Measurements from ENCODE around the gene MYO1B. TPM values are rescaled to one million over a fixed set of nuclear protein-coding genes. Genes with fewer than 3 reads are reported as not detected.
A peak's percentile ranks its signal among the peaks of the same experiment; 100 is the strongest.

MYO1B gene
- total RNA-seq, 1 experiment from 2014 or later = 43.6 TPM

DNA sequence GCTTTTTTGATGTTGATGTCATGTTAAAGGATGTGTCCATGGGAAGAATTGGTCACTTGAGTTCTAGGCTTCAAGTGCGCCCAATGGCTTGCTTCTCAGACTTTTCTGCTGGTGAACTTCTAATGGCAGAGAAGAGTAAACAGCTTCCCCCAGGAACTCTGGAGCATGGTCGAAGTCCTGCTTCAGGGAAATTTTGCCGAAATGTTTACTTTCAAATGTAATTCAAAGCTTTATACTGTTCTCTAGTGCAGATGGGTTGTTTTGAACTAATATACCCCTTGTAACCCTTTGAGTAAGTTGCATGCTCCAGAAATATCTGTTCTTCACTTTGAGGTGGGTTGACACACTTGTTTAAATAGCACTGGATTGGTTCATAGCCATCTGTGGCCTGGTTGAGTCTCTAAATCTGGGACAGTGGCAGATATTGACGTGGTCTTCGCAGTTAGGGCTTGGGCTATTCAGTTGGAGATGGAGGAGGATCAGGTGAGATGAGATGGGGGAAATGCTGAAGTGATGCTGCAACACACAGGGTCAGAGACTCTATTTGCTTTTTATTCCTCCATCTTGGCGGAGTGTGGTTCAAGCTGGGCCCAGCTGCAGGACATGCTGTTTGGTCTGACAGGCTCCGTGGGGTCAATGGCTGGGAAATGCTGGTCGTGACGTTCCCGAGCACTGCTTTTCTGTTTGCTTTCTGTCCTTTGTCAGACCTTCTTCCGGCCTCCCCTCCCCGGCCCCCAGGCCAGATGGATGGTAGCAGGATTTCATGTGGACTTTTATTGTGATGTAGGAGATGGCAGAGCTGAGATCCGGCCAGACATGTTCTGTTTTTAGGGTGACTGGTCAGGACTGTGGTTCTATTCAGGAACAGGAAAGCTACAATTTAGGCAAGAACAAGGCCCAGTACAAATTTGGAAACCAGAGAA lies 35.9 kb downstream of the MYO1B start (continued):
- TF ChIP-seq, protein P1, sequence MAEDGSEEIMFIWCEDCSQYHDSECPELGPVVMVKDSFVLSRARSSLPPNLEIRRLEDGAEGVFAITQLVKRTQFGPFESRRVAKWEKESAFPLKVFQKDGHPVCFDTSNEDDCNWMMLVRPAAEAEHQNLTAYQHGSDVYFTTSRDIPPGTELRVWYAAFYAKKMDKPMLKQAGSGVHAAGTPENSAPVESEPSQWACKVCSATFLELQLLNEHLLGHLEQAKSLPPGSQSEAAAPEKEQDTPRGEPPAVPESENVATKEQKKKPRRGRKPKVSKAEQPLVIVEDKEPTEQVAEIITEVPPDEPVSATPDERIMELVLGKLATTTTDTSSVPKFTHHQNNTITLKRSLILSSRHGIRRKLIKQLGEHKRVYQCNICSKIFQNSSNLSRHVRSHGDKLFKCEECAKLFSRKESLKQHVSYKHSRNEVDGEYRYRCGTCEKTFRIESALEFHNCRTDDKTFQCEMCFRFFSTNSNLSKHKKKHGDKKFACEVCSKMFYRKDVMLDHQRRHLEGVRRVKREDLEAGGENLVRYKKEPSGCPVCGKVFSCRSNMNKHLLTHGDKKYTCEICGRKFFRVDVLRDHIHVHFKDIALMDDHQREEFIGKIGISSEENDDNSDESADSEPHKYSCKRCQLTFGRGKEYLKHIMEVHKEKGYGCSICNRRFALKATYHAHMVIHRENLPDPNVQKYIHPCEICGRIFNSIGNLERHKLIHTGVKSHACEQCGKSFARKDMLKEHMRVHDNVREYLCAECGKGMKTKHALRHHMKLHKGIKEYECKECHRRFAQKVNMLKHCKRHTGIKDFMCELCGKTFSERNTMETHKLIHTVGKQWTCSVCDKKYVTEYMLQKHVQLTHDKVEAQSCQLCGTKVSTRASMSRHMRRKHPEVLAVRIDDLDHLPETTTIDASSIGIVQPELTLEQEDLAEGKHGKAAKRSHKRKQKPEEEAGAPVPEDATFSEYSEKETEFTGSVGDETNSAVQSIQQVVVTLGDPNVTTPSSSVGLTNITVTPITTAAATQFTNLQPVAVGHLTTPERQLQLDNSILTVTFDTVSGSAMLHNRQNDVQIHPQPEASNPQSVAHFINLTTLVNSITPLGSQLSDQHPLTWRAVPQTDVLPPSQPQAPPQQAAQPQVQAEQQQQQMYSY (CRISPR knock-in tag; IDR thresholded peaks at IDR 0.05) = no peak

DNA sequence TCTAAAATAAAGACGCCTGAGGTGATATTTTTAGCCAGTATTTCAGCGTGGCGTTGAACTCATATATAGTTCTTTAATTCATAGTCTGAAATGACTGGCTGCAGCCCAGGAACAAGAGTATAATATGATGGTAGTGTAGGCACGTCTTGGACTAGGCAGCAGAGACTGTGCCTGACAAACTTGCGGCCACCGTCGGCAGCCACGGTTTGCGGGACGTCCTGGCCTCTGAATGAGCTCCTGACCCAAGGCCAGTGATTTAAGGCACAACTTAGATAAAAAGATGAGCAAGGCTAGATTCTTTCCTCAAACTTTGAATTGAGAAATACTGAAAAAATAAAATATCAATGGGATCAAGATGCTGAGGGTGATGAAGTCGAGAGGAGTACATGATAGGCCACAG lies 40.0 kb downstream of the MYO1B start:
- CTCF ChIA-PET = no interaction called here
- no peaks in the 10 kb centered on the region for H3K9me3 Mint-ChIP-seq
- H3K27ac Mint-ChIP-seq = 0 out of 2 replicates have a peak overlapping the region, but pooled peaks have one; percentile 15
- POLR2A ChIA-PET = no interaction called here
- peaks cover 40% of the 10 kb centered on the region for H3K4me1 Mint-ChIP-seq
- ATAC-seq (no peak), DNase-seq (ENCODE audit: low spot score) (no peak)
- no peak overlapping the region for H3K4me3 Mint-ChIP-seq
- H3K27me3 Mint-ChIP-seq (ENCODE audit: low read depth) = no peaks in the 10 kb centered on the region
- H3K36me3 Mint-ChIP-seq = peaks cover 4% of the 10 kb centered on the region; the same call in 1 of the 2 replicates
- TF ChIP-seq FOXK1 (CRISPR knock-in tag; IDR thresholded peaks at IDR 0.05) (no peak), PRRX2 (CRISPR knock-in tag; IDR thresholded peaks at IDR 0.05) (no peak), TP53 (CRISPR knock-in tag; IDR thresholded peaks at IDR 0.05) (no peak), SMAD4 (CRISPR knock-in tag; IDR thresholded peaks at IDR 0.05) (no peak), EMX1 (CRISPR knock-in tag; IDR thresholded peaks at IDR 0.05) (no peak), ZNF396 (CRISPR knock-in tag; IDR thresholded peaks at IDR 0.05; ENCODE audit: borderline replicate concordance) (no peak), ELF4 (CRISPR knock-in tag; IDR thresholded peaks at IDR 0.05; ENCODE audit: low read depth) (no peak), FOXJ3 (CRISPR knock-in tag; IDR thresholded peaks at IDR 0.05; ENCODE audit: borderline replicate concordance) (no peak), NR2C2 (CRISPR knock-in tag; IDR thresholded peaks at IDR 0.05) (no peak), MXD4 (CRISPR knock-in tag; IDR thresholded peaks at IDR 0.05; ENCODE audit: borderline replicate concordance) (no peak), NFE2L1 (CRISPR knock-in tag; IDR thresholded peaks at IDR 0.05) (no peak)
- TF ChIP-seq, protein P2, sequence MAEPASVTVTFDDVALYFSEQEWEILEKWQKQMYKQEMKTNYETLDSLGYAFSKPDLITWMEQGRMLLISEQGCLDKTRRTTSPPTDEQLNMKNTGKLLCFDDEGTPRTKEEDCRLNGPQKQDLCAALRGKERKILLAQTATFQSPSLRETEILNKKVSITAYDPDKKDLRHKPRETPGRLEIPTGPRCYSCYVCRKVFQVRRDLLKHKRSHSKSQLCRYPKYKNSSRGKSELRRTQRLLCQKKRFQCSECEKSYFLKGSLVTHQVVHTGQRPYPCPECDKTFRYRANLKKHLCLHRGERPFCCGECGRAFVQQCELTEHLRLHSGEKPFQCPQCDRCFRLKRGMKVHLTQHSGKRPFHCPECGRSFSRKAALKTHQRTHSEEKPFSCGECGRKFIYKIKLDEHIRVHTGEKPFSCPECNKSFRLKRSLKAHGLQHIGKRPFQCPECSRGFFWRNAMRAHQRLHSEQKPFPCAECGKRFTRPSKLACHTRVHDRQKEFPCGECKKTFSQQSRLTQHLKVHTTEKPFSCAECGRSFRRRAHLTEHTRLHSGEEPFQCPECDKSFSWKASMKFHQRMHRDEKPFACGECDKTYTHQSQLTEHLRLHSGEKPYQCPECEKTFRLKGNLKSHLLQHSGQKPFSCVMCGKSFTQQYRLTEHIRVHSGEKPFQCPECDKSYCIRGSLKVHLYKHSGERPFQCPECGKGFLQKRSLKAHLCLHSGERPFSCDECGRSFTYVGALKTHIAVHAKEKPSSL (CRISPR knock-in tag; conservative IDR thresholded peaks at IDR 0.05) = no peak
- TF ChIP-seq, protein P3, sequence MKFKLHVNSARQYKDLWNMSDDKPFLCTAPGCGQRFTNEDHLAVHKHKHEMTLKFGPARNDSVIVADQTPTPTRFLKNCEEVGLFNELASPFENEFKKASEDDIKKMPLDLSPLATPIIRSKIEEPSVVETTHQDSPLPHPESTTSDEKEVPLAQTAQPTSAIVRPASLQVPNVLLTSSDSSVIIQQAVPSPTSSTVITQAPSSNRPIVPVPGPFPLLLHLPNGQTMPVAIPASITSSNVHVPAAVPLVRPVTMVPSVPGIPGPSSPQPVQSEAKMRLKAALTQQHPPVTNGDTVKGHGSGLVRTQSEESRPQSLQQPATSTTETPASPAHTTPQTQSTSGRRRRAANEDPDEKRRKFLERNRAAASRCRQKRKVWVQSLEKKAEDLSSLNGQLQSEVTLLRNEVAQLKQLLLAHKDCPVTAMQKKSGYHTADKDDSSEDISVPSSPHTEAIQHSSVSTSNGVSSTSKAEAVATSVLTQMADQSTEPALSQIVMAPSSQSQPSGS (CRISPR knock-in tag; IDR thresholded peaks at IDR 0.05; ENCODE audit: borderline replicate concordance, low read depth) = no peak
- TF ChIP-seq, protein P4, sequence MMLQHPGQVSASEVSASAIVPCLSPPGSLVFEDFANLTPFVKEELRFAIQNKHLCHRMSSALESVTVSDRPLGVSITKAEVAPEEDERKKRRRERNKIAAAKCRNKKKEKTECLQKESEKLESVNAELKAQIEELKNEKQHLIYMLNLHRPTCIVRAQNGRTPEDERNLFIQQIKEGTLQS (CRISPR knock-in tag; conservative IDR thresholded peaks at IDR 0.05) = no peak
- TF ChIP-seq, protein P1 (CRISPR knock-in tag; IDR thresholded peaks at IDR 0.05) = no peak
- TF ChIP-seq, protein P5, sequence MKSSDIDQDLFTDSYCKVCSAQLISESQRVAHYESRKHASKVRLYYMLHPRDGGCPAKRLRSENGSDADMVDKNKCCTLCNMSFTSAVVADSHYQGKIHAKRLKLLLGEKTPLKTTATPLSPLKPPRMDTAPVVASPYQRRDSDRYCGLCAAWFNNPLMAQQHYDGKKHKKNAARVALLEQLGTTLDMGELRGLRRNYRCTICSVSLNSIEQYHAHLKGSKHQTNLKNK (CRISPR knock-in tag; IDR thresholded peaks at IDR 0.05) = no peak
- TF ChIP-seq, protein P6, sequence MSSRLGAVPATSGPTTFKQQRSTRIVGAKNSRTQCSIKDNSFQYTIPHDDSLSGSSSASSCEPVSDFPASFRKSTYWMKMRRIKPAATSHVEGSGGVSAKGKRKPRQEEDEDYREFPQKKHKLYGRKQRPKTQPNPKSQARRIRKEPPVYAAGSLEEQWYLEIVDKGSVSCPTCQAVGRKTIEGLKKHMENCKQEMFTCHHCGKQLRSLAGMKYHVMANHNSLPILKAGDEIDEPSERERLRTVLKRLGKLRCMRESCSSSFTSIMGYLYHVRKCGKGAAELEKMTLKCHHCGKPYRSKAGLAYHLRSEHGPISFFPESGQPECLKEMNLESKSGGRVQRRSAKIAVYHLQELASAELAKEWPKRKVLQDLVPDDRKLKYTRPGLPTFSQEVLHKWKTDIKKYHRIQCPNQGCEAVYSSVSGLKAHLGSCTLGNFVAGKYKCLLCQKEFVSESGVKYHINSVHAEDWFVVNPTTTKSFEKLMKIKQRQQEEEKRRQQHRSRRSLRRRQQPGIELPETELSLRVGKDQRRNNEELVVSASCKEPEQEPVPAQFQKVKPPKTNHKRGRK (CRISPR knock-in tag; IDR thresholded peaks at IDR 0.05; ENCODE audit: borderline replicate concordance) = no peak
